NCI-H82 (cell line): ENCODE measurements around the gene INPP5D.
"Not testable (repeated sequence)": the region's sequence is repeated elsewhere in the genome, so short reads cannot be mapped to it uniquely, and the experiment has no call there.

Experiments
- DNase-seq: peaks from one replicate; lab custom pipeline; 2025; lab: John Stamatoyannopoulos, UW

The INPP5D gene

GRCh38 chr2:233093721-233094120 lies 33.6 kb downstream of the INPP5D start:
- DNase-seq = no peak

DNA sequence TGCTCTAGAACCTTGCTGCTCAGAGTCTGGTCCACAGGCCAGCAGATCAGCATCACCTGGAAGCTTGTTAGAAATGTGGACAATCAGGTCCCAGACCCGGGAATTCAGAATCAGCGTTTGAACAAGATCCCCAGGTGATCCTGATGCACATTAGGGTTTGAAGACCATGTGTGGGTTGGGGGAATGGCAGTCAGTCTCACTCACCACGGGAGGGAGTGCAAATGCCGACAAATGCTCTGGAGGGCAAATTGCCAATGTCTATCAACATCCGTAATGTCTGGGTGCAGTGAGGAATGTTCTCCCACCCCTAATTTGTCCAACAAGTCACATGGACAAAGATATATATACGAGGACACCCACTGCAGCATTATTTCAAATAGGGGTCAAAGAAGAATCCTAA lies 34.5 kb downstream of the INPP5D start:
- no peak for DNase-seq

- no peak for DNase-seq
These were observed 35.9 kb downstream of the INPP5D start for GRCh38 chr2:233096006-233096405.

- peak; percentile 48 for DNase-seq
These were observed 38.5 kb downstream of the INPP5D start for GRCh38 chr2:233098618-233099017.

GRCh38 chr2:233099820-233100191 lies 39.7 kb downstream of the INPP5D start:
- DNase-seq = not testable (repeated sequence)

DNA sequence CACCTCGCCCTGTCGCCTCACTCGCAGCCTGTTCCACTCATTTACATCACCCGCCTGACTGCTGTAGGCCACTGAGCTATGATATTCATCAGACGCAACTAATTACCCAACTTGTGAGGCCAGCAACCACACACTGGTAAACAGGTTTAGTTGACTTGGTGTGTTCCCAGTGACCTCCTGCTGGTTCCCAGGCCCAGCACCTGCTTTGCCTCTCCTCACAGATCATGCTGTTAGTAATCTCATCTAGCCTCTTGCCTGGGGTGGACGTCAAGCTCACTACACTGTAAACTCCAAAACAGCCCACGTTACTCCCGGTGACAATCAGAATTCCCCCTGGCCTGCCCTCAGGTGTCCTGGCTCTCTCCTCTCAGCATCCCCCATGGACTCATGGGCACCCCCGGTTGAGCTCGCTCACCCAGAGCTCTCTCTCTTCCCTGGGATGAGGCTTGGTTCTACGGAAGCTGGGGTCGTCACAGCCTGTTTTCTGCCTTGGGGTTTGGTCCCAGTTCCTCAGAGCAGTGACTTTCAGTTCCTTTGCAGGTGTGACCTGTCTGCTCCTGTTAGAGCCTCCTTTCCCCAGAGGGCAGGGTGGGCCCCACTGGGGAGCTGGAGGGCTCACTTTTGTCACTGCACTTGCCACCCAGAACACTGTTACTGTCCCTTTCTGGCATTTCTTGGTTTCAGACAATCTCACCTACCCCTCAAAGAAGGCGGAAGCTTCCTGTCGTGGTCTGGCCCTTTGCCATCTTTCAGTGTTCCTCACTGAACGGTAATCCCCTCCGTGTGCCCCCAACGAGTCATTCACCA lies 40.3 kb downstream of the INPP5D start:
- no peak for DNase-seq

- DNase-seq = no peak
These were observed 41.0 kb downstream of the INPP5D start for GRCh38 chr2:233101141-233101540.

- peak; percentile 24 for DNase-seq
These were observed 41.7 kb downstream of the INPP5D start for GRCh38 chr2:233101816-233102215.

DNA sequence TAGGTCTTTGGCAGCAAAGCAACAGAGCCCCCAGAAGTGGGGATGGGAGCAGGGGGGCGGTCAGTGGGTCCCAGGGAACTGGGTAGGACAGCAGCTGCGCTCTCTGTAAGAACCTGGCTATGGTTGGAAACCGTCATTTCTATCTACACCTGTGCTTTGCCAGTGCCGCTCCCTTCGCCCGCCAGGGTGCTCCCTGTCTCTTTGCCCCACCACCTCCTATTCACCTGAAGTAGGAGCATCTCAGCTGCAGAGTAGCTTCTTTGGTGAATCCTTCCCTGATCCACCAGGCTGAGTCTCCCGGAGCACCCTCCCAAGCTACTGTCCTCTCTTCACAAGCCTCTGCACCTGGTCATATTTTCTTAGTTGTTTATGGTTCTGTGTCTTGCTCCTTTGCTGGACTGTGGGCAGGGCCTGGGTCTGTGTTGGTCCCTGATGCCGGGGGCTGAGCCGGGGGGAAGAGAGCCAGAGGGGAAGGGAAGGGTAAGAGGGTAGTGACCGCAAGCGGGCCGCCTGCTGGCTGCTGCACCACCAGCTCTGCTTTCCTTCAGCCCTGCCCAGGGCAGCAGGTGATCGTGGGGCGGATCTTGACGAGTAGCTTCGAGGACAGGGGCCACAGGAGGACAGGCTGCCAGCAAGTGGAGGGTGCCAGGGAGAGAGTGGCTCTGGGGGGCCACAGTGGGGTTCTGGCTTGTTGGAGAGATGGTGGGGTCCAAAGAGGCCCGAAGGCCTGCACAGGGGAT lies 45.2 kb downstream of the INPP5D start:
- no peak for DNase-seq

DNA sequence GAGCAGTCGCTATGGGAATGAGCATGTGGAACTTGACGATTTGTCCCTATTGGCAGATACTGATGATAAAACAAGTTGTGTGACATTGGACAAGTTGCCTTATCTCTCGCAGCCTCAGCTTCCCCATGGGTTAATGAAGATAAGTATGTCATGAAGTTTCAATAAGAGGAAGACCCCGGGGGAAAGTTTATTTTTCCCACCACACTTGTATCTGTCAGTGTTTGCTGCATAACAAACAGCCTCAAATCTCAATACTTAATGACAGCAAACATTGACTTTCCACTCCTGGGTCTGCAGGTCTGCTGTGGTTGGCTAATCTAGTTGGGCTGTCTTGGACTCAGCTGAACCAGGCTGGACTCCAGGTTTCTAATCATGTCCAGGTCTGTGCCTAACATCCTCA lies 45.8 kb downstream of the INPP5D start:
- no peak for DNase-seq

- no peak for DNase-seq
These were observed 46.9 kb downstream of the INPP5D start for GRCh38 chr2:233107011-233107410.

DNA sequence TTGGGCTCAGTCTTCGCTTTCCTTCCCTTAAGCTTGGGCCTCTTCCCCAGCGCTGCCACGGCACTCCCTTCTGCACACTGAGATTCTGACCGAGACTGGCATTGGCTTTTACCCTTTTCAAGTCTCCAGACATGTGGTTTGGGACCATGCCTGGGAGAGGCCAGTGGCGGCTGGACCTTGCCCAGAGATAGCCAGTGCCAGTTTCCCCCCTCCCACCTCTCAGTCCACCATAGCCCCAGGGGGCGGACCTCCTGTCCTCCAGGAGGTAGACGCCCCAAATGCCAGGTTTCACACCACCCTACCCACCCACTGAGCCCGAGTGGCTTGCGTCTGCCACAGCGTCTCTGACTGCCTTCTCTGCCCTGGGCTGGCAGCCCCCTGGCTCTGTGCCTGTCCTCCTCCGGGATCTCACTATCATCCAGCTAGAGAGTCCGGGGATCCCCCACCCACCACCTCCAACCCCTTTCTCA lies 47.7 kb downstream of the INPP5D start:
- DNase-seq = no peak

DNA sequence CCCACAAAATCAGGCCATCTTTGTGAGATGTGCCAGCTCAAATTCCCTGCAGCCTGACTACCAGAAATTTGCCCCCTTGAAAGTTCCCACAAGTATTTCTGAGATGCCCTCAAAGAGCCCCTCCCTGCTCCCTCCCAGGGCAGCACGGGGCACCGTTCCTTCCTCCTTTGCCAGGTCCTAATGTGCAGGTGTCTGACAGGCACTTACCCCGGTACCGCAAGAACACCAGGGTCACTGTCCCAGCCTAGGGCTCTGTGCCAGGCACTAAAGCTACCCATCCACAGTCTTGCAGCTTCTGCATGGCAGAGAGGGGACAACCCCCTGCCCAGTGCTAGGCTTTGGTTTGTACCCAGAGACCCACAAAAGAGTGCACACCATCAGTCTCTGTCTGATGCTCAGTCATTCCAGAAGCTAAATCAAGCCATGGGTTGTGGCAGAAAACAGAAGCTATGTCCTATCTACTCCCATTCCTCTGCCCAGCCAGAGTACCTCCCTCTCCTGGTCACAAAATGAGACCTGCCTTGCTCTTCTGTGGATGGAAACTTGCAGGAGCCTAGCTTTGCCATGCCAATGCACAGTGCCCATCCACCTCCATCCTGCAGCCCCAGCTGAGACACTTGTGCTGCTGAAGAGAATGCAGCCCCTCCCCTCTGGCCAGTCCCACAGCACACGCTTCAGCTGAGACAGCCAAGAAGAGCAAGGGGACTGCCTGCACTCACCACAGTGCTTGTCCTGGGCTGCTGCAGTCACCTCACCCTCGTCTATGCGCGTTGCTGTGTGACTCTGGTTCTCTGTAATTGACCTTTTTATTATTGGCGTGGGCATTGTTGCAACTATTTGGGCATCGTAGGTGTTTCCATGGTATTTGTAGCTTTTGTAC lies 48.7 kb downstream of the INPP5D start:
- DNase-seq = no peak

- no peak for DNase-seq
These were observed 51.3 kb downstream of the INPP5D start for GRCh38 chr2:233111427-233111826.

DNA sequence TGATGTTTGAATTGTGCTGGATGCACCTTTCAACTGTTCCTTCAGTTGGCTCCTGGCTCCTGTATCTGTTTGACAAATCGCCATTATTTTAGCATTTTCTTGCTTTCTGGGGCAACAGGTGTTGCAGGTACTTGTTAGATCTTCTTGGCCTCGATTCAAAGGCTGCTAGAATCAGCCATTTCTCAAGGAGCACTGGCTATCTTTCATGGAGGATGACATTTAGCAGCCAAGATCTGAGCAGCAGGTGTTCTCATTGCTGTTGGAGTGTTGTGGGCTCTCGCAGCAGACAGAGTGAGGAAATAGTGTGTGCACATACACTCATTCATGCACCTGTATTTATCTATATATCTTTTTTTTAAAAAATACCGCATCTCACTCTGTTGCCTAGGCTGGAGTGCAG lies 52.2 kb downstream of the INPP5D start:
- DNase-seq = no peak

DNA sequence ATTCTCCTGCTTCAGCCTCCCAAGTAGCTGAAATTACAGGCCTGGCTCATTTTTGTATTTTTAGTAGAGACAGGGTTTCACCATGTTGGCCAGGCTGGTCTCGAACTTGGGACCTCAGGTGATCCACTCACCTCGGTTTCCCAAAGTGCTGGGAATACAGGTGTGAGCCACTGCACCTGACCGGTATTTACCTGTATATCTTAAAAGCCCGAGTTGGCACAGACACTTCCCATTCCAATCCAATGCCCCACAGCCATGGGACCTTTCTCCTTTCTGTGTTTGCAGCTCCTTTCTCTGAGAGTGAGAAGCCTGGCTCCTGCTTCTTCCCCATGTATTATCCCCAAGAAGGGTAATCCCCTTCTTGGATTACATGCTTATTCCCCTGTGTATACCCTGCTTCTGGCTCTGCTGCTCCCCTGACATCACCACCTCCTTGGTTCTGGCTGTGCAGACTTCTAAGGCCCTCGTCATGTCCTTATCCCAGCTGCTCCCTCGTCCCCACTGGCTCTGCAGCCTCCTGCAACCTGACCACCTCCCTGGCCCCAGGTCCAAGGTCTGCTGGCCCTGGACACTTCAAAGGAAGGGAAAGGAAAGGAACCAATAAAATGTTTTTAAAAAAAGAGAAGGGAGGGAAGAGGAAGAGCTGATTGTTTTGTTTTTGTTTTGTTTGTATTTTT lies 52.8 kb downstream of the INPP5D start:
- DNase-seq = peak; percentile 89

DNA sequence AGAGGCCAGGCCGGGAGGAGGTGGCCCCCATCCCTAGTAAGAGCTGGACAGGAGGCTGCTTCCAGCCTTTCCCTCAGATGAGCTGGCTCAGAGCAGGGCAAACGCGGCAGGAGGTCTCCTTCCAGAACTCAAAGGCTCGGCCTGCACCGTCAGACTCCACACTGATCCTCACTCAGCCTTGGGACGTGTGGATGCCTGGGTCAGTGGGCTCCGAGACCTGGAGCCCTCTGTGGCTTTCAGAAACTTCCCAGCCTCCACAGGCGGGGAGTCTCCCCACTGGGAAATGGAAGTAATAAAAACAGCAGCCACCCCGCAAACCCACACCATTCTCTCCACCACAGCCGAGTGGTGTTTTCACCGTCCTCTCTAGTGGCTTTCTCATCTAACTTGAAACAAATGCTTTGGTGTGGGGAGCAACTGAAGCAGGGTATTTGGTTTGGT lies 54.3 kb downstream of the INPP5D start:
- no peak for DNase-seq

GRCh38 chr2:233115121-233115520 lies 55.0 kb downstream of the INPP5D start:
- no peak for DNase-seq

- DNase-seq = no peak
These were observed 55.6 kb downstream of the INPP5D start for GRCh38 chr2:233115741-233116140.

GRCh38 chr2:233116946-233117345 lies 56.8 kb downstream of the INPP5D start:
- DNase-seq = no peak

GRCh38 chr2:233117351-233117750 lies 57.2 kb downstream of the INPP5D start:
- DNase-seq = no peak
